H54 (cell line): Measurements from ENCODE around the gene PURB.
"Not testable (repeated sequence)": the region's sequence is repeated elsewhere in the genome, so short reads cannot be mapped to it uniquely, and the experiment has no call there.

Experiments used
- DNase-seq: peaks from one replicate; pipeline ENCODE4 v3.0.0; 2011; ENCODE audit warnings: low spot score, mixed read lengths; ENCODE audit not compliant: insufficient read length
- FAIRE-seq: peaks from 3 replicates; lab custom pipeline; 2011; peaks lifted over from hg19 to GRCh38; lab: Jason Lieb, UNC
- POLR2A ChIP-seq: IDR thresholded peaks from 2 replicates; pipeline ENCODE4 v1.6.1; 2011; ENCODE audit warnings: low read depth, mild to moderate bottlenecking, low read length

The PURB gene

GRCh38 chr7:44852590-44852989 lies 32.7 kb downstream of the PURB start:
- DNase-seq (no peak), FAIRE-seq (no peak)
- no peak for TF ChIP-seq POLR2A

GRCh38 chr7:44849885-44850544 lies 35.3 kb downstream of the PURB start:
- no peak for FAIRE-seq
- DNase-seq, result no peak
- TF ChIP-seq POLR2A, result no peak

- no peak for TF ChIP-seq POLR2A
- DNase-seq (no peak), FAIRE-seq (no peak)
These were observed 36.0 kb downstream of the PURB start for GRCh38 chr7:44849259-44849884.

GRCh38 chr7:44847920-44848634 lies 37.3 kb downstream of the PURB start, which contains the start of gene H2AZ2:
H2AZ2 (minus strand) TSS chr7:44848087; CDS start chr7:44847971, 116 bp downstream.
- FAIRE-seq, result peak; percentile 95
- TF ChIP-seq POLR2A, result peak; percentile 94
- peak; percentile 99 for DNase-seq

- peak; percentile 93 for DNase-seq
- FAIRE-seq, result peak; percentile 76
These were observed 37.8 kb downstream of the PURB start for GRCh38 chr7:44847509-44847919.

GRCh38 chr7:44846816-44847508 lies 38.4 kb downstream of the PURB start:
- DNase-seq (no peak), FAIRE-seq (peak; percentile 78)
- TF ChIP-seq POLR2A, result no peak

More at GRCh38 chr7:44847509-44847919, 37.8 kb downstream of the PURB start:
- no peak for TF ChIP-seq POLR2A

GRCh38 chr7:44846390-44846789 lies 38.9 kb downstream of the PURB start:
- DNase-seq, FAIRE-seq: not testable (repeated sequence)

GRCh38 chr7:44845451-44845850 lies 39.9 kb downstream of the PURB start:
- TF ChIP-seq POLR2A, result no peak
- FAIRE-seq, result no peak

GRCh38 chr7:44843440-44843839 lies 41.9 kb downstream of the PURB start:
- DNase-seq, FAIRE-seq: not testable (repeated sequence)

More at GRCh38 chr7:44845451-44845850, 39.9 kb downstream of the PURB start:
- DNase-seq, result no peak

GRCh38 chr7:44842675-44843074 lies 42.7 kb downstream of the PURB start:
- not testable (repeated sequence) for DNase-seq, FAIRE-seq

GRCh38 chr7:44838751-44839150 lies 46.6 kb downstream of the PURB start:
- TF ChIP-seq POLR2A, result no peak
- FAIRE-seq (no peak), DNase-seq (no peak)

GRCh38 chr7:44827567-44827966 lies 57.8 kb downstream of the PURB start:
- no peak for TF ChIP-seq POLR2A
- DNase-seq (no peak), FAIRE-seq (no peak)
